H9 (cell line): ENCODE measurements around the gene CCDC60. TPM values are rescaled to one million over a fixed set of nuclear protein-coding genes. Genes with fewer than 3 reads are reported as not detected.

Source experiments
- DNase-seq: peaks from one replicate; pipeline ENCODE4 v3.0.0-alpha.2; 2017
- H2AFZ ChIP-seq: one replicate; pipeline ENCODE4 v1.6.1; 2013; ENCODE audit warnings: mild to moderate bottlenecking, low read length, control low read depth, moderate library complexity
- H2AK5ac ChIP-seq: 2 replicates; pipeline ENCODE4 v1.6.1; 2013; ENCODE audit warnings: low read length, control low read depth, mixed read lengths; ENCODE audit not compliant: insufficient read length
- H2BK120ac ChIP-seq: one replicate; pipeline ENCODE4 v1.6.1; 2013; ENCODE audit warnings: low read depth, mild to moderate bottlenecking, low read length, control low read depth, inconsistent platforms; ENCODE audit not compliant: poor library complexity, severe bottlenecking
- H2BK12ac ChIP-seq: 2 replicates; pipeline ENCODE4 v1.6.1; 2013; ENCODE audit warnings: low read length, control low read depth, mixed read lengths, low read depth; ENCODE audit not compliant: insufficient read length
- H2BK15ac ChIP-seq: 2 replicates; pipeline ENCODE4 v1.6.1; 2013; ENCODE audit warnings: low read depth, low read length, control low read depth
- H2BK20ac ChIP-seq: one replicate; pipeline ENCODE4 v1.6.1; 2013; ENCODE audit warnings: low read depth, mild to moderate bottlenecking, low read length, control low read depth, inconsistent platforms; ENCODE audit not compliant: poor library complexity, severe bottlenecking
- H2BK5ac ChIP-seq: 2 replicates; pipeline ENCODE4 v1.6.1; 2013; ENCODE audit warnings: low read length, control low read depth, mixed read lengths; ENCODE audit not compliant: insufficient read length
- H3K14ac ChIP-seq: 2 replicates; pipeline ENCODE4 v1.6.1; 2013; ENCODE audit warnings: low read length, control low read depth; ENCODE audit not compliant: insufficient read depth
- H3K18ac ChIP-seq: 2 replicates; pipeline ENCODE4 v1.6.1; 2013; ENCODE audit warnings: low read depth, mild to moderate bottlenecking, mixed read lengths, low read length, control low read depth; ENCODE audit not compliant: insufficient read length
- H3K23ac ChIP-seq: 2 replicates; pipeline ENCODE4 v1.6.1; 2013; ENCODE audit warnings: low read length, control low read depth, mixed read lengths, low read depth; ENCODE audit not compliant: insufficient read length
- H3K23me2 ChIP-seq: 2 replicates; pipeline ENCODE4 v1.6.1; 2013; ENCODE audit warnings: low read depth, mild to moderate bottlenecking, mixed read lengths, low read length, control low read depth; ENCODE audit not compliant: insufficient read length, poor library complexity, severe bottlenecking
- H3K27ac ChIP-seq: 2 replicates; pipeline ENCODE4 v1.5.1; 2013; ENCODE audit warnings: low read length, control low read depth, mixed read lengths, low read depth; ENCODE audit not compliant: insufficient read length
- H3K27me3 ChIP-seq: 2 replicates; pipeline ENCODE4 v1.6.1; 2013; ENCODE audit warnings: low read length, control low read depth, inconsistent platforms; ENCODE audit not compliant: insufficient read depth
- H3K4ac ChIP-seq: 2 replicates; pipeline ENCODE4 v1.6.1; 2013; ENCODE audit warnings: low read depth, mild to moderate bottlenecking, control low read depth, inconsistent platforms, low read length, moderate library complexity
- H3K4me1 ChIP-seq: 2 replicates; pipeline ENCODE4 v1.6.1; 2013; ENCODE audit warnings: low read length, control low read depth, inconsistent platforms; ENCODE audit not compliant: insufficient read depth
- H3K4me2 ChIP-seq: 2 replicates; pipeline ENCODE4 v1.6.1; 2013; ENCODE audit warnings: low read length, control low read depth, mixed read lengths; ENCODE audit not compliant: insufficient read length, insufficient read depth
- H3K56ac ChIP-seq: 2 replicates; pipeline ENCODE4 v1.6.1; 2013; ENCODE audit warnings: low read depth, mild to moderate bottlenecking, mixed read lengths, low read length, control low read depth; ENCODE audit not compliant: insufficient read length
- H3K79me1 ChIP-seq: 2 replicates; pipeline ENCODE4 v1.6.1; 2013; ENCODE audit warnings: low read depth, mild to moderate bottlenecking, moderate library complexity, low read length, control low read depth, inconsistent platforms; ENCODE audit not compliant: insufficient read depth, poor library complexity, severe bottlenecking
- H3K79me2 ChIP-seq: 2 replicates; pipeline ENCODE4 v1.6.1; 2013; ENCODE audit warnings: low read length, control low read depth, inconsistent platforms; ENCODE audit not compliant: insufficient read depth
- H3K9ac ChIP-seq: 2 replicates; pipeline ENCODE4 v1.6.1; 2013; ENCODE audit warnings: low read length, control low read depth, mixed read lengths; ENCODE audit not compliant: insufficient read length; ENCODE audit errors: extremely low read depth
- H3K9me3 ChIP-seq: one replicate; pipeline ENCODE4 v1.6.1; 2013; ENCODE audit warnings: low read depth, low read length, inconsistent platforms; ENCODE audit not compliant: control insufficient read depth
- H3T11ph ChIP-seq: one replicate; pipeline ENCODE4 v1.6.1; 2013; ENCODE audit warnings: mild to moderate bottlenecking, low read length, control low read depth, inconsistent platforms
- H4K20me1 ChIP-seq: one replicate; pipeline ENCODE4 v1.6.1; 2013; ENCODE audit not compliant: control insufficient read depth, insufficient read length, insufficient read depth
- H4K5ac ChIP-seq: 2 replicates; pipeline ENCODE4 v1.6.1; 2013; ENCODE audit warnings: low read depth, mild to moderate bottlenecking, mixed read lengths, low read length, control low read depth; ENCODE audit not compliant: insufficient read length
- H4K8ac ChIP-seq: replicated peaks from 2 replicates; pipeline ENCODE4 v1.6.1; 2013; ENCODE audit warnings: low read length, control low read depth, mixed read lengths, low read depth; ENCODE audit not compliant: insufficient read length
- H4K91ac ChIP-seq: 2 replicates; pipeline ENCODE4 v1.6.1; 2013; ENCODE audit warnings: low read depth, mild to moderate bottlenecking, moderate library complexity, mixed read lengths, low read length, control low read depth; ENCODE audit not compliant: insufficient read length
- H3K27ac Mint-ChIP-seq, 3 experiments: 2 replicates in 2 of 3; 3 replicates in 1 of 3; pipeline ENCODE4 v1.8.0; 2020 to 2021; ENCODE audit warnings: mixed read lengths in 3 of 3, mild to moderate bottlenecking in 1 of 3, moderate library complexity in 1 of 3
- H3K27me3 Mint-ChIP-seq: 2 replicates; pipeline ENCODE4 v1.8.0; 2021; ENCODE audit warnings: low read depth, mild to moderate bottlenecking, moderate library complexity, mixed read lengths
- H3K36me3 Mint-ChIP-seq, 3 experiments: 2 replicates in 2 of 3; 3 replicates in 1 of 3; pipeline ENCODE4 v1.8.0; 2020 to 2021; ENCODE audit warnings: low read depth in 3 of 3, mixed read lengths in 3 of 3; ENCODE audit not compliant: insufficient read depth in 1 of 3
- H3K4me1 Mint-ChIP-seq, 2 experiments: 2 replicates each; pipeline ENCODE4 v1.8.0; 2020; ENCODE audit warnings: mixed read lengths in 2 of 2
- H3K4me3 Mint-ChIP-seq, 2 experiments: 2 replicates in 1 of 2; 3 replicates in 1 of 2; pipeline ENCODE4 v1.8.0; 2020 to 2021; ENCODE audit warnings: mild to moderate bottlenecking in 2 of 2, mixed read lengths in 2 of 2, moderate library complexity in 1 of 2
- H3K9me3 Mint-ChIP-seq, 2 experiments: 2 replicates in 1 of 2; 3 replicates in 1 of 2; pipeline ENCODE4 v1.8.0; 2020; ENCODE audit warnings: mild to moderate bottlenecking in 2 of 2, mixed read lengths in 2 of 2, moderate library complexity in 1 of 2
- WGBS: extraction: QIAGEN DNeasy Blood & Tissue Kit; methylation state at CpG from one replicate; pipeline ENCODE4 v1.1.7; 2013; ENCODE audit warnings: missing lambda C conversion rate, low lambda C conversion rate, mixed read lengths; ENCODE audit not compliant: insufficient read length; ENCODE audit errors: extremely low coverage; 5-methylcytosine and 5-hydroxymethylcytosine counted together
- total RNA-seq: library from RNA; stranded (reverse); gene quantifications from 2 replicates; pipeline ENCODE4 v1.2.1, GENCODE V29; 2021
- TF ChIP-seq, protein P1 (sequence below): fragments of 200-600 bp; sonication (generic); conservative IDR thresholded peaks from 3 replicates; pipeline ENCODE4 v1.8.0; 2021; ENCODE audit warnings: antibody characterized with exemption, mild to moderate bottlenecking

The CCDC60 gene
- total RNA-seq, 1 experiment from 2014 or later = 0.44 TPM

DNA sequence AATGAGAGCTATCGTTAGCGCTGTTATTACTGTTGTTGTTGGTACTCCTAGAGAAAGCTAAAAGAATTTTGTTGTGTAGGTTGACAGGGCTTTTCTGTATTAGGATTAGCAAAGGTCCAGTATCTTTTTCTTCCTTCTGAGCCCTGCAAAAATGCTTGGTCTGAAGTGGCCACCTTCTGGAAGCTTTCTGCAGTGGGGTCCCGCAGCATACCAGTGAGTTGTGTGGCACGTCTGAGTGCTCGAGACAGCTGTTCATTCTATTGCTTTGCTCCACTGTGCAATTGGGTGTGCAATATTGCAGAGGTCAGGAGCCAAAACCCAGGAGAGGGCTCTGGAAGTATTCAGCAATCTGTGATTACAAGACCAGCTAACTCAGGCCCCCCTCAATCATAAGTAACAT lies 57.1 kb downstream of the CCDC60 start:
- Histone ChIP-seq H3K27me3 (no peaks in the 10 kb centered on the region), H3K18ac (no peak overlapping the region), H3K4me1 (peaks cover 11% of the 10 kb centered on the region), H2AFZ (no peak overlapping the region), H3K14ac (no peak overlapping the region), H3T11ph (no peak overlapping the region), H3K4ac (no peak overlapping the region), H3K9ac (no peak overlapping the region), H2BK20ac (no peak overlapping the region), H3K9me3 (no peaks in the 10 kb centered on the region), H3K79me1 (no peaks in the 10 kb centered on the region), H2BK12ac (no peak overlapping the region), H2BK5ac (no peak overlapping the region), H2AK5ac (no peak overlapping the region), H4K91ac (no peak overlapping the region), H3K79me2 (no peaks in the 10 kb centered on the region), H3K23ac (no peak overlapping the region), H4K20me1 (no peaks in the 10 kb centered on the region), H3K56ac (no peak overlapping the region), H2BK120ac (no peak overlapping the region), H2BK15ac (no peak overlapping the region), H3K4me2 (no peak overlapping the region), H3K23me2 (no peaks in the 10 kb centered on the region), H3K27ac (no peak overlapping the region), H4K8ac (no peak overlapping the region), H4K5ac (no peak overlapping the region)
- Mint-ChIP-seq H3K9me3 (peaks cover 7% of the 10 kb centered on the region in 2 experiments), H3K36me3 (peaks cover 0 to 7% (median under 1%) of the 10 kb centered on the region in 3 experiments; a peak in 3 of 7 replicates), H3K27me3 (peaks cover 6% of the 10 kb centered on the region), H3K4me3 (no peak overlapping the region), H3K4me1 (peaks cover 37% of the 10 kb centered on the region in 2 experiments), H3K27ac (no peak overlapping the region)
- TF ChIP-seq, protein P1, sequence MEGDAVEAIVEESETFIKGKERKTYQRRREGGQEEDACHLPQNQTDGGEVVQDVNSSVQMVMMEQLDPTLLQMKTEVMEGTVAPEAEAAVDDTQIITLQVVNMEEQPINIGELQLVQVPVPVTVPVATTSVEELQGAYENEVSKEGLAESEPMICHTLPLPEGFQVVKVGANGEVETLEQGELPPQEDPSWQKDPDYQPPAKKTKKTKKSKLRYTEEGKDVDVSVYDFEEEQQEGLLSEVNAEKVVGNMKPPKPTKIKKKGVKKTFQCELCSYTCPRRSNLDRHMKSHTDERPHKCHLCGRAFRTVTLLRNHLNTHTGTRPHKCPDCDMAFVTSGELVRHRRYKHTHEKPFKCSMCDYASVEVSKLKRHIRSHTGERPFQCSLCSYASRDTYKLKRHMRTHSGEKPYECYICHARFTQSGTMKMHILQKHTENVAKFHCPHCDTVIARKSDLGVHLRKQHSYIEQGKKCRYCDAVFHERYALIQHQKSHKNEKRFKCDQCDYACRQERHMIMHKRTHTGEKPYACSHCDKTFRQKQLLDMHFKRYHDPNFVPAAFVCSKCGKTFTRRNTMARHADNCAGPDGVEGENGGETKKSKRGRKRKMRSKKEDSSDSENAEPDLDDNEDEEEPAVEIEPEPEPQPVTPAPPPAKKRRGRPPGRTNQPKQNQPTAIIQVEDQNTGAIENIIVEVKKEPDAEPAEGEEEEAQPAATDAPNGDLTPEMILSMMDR = no peak
- DNase-seq = no peak
- no CpG with 5 or more reads among the region's 5 CpGs for WGBS
